ENCODE data around the gene MYL12A. TPM values are rescaled to one million over a fixed set of nuclear protein-coding genes. Genes with fewer than 3 reads are reported as not detected.
A peak's percentile ranks its signal among the peaks of the same experiment; 100 is the strongest.
"Not testable (repeated sequence)": the region's sequence is repeated elsewhere in the genome, so short reads cannot be mapped to it uniquely, and the experiment has no call there.

Gene MYL12A
- polyA plus RNA-seq = 280 TPM
- long read RNA-seq, donor 1, transcript MYL12A-201 (4 exons, 1,229 nt) = major isoform, 88 of 165 reads
- long read RNA-seq, donor 1, partial matches to known transcripts = 70 of 165 reads
- long read RNA-seq, donor 1, other reads (novel, unspliced or antisense) = 0 of 165 reads
- long read RNA-seq, donor 2, transcript MYL12A-212 (1 exons, 738 nt) = minor isoform, 6 of 481 reads
- long read RNA-seq, donor 2, transcript MYL12A-201 (4 exons, 1,229 nt) = major isoform, 203 of 481 reads
- long read RNA-seq, donor 2, partial matches to known transcripts = 264 of 481 reads
- long read RNA-seq, donor 2, other reads (novel, unspliced or antisense) = 0 of 481 reads
- long read RNA-seq, donor 3 = 0 reads
- long read RNA-seq, donor 4, transcript MYL12A-201 (4 exons, 1,229 nt) = major isoform, 30 of 38 reads
- long read RNA-seq, donor 4, partial matches to known transcripts = 6 of 38 reads
- long read RNA-seq, donor 4, other reads (novel, unspliced or antisense) = 0 of 38 reads
- long read RNA-seq, donor 5, transcript MYL12A-201 (4 exons, 1,229 nt) = major isoform, 89 of 103 reads
- long read RNA-seq, donor 5, partial matches to known transcripts = 8 of 103 reads
- long read RNA-seq, donor 5, other reads (novel, unspliced or antisense) = 0 of 103 reads
- long read RNA-seq, donor 6, transcript MYL12A-207 (4 exons, 947 nt) = minor isoform, 6 of 331 reads
- long read RNA-seq, donor 6, transcript MYL12A-201 (4 exons, 1,229 nt) = major isoform, 180 of 331 reads
- long read RNA-seq, donor 6, partial matches to known transcripts = 142 of 331 reads
- long read RNA-seq, donor 6, other reads (novel, unspliced or antisense) = 0 of 331 reads
- long read RNA-seq, donor 7, transcript MYL12A-201 (4 exons, 1,229 nt) = major isoform, 96 of 201 reads
- long read RNA-seq, donor 7, partial matches to known transcripts = 98 of 201 reads
- long read RNA-seq, donor 7, other reads (novel, unspliced or antisense) = 0 of 201 reads
- long read RNA-seq, donor 8, transcript MYL12A-208 (2 exons, 565 nt) = minor isoform, 6 of 373 reads
- long read RNA-seq, donor 8, transcript MYL12A-201 (4 exons, 1,229 nt) = major isoform, 277 of 373 reads
- long read RNA-seq, donor 8, transcript MYL12A-212 (1 exons, 738 nt) = minor isoform, 5 of 373 reads
- long read RNA-seq, donor 8, transcript MYL12A-207 (4 exons, 947 nt) = minor isoform, 8 of 373 reads
- long read RNA-seq, donor 8, partial matches to known transcripts = 77 of 373 reads
- long read RNA-seq, donor 8, other reads (novel, unspliced or antisense) = 0 of 373 reads
- long read RNA-seq, donor 9, transcript MYL12A-201 (4 exons, 1,229 nt) = major isoform, 181 of 228 reads
- long read RNA-seq, donor 9, transcript MYL12A-207 (4 exons, 947 nt) = minor isoform, 5 of 228 reads
- long read RNA-seq, donor 9, partial matches to known transcripts = 36 of 228 reads
- long read RNA-seq, donor 9, other reads (novel, unspliced or antisense) = 0 of 228 reads
- long read RNA-seq, donor 10, transcript MYL12A-208 (2 exons, 565 nt) = minor isoform, 5 of 307 reads
- long read RNA-seq, donor 10, transcript MYL12A-201 (4 exons, 1,229 nt) = major isoform, 249 of 307 reads
- long read RNA-seq, donor 10, partial matches to known transcripts = 46 of 307 reads
- long read RNA-seq, donor 10, other reads (novel, unspliced or antisense) = 0 of 307 reads
- long read RNA-seq, donor 11, transcript MYL12A-208 (2 exons, 565 nt) = minor isoform, 7 of 177 reads
- long read RNA-seq, donor 11, transcript MYL12A-207 (4 exons, 947 nt) = minor isoform, 6 of 177 reads
- long read RNA-seq, donor 11, transcript MYL12A-201 (4 exons, 1,229 nt) = major isoform, 151 of 177 reads
- long read RNA-seq, donor 11, partial matches to known transcripts = 11 of 177 reads
- long read RNA-seq, donor 11, other reads (novel, unspliced or antisense) = 0 of 177 reads

DNA sequence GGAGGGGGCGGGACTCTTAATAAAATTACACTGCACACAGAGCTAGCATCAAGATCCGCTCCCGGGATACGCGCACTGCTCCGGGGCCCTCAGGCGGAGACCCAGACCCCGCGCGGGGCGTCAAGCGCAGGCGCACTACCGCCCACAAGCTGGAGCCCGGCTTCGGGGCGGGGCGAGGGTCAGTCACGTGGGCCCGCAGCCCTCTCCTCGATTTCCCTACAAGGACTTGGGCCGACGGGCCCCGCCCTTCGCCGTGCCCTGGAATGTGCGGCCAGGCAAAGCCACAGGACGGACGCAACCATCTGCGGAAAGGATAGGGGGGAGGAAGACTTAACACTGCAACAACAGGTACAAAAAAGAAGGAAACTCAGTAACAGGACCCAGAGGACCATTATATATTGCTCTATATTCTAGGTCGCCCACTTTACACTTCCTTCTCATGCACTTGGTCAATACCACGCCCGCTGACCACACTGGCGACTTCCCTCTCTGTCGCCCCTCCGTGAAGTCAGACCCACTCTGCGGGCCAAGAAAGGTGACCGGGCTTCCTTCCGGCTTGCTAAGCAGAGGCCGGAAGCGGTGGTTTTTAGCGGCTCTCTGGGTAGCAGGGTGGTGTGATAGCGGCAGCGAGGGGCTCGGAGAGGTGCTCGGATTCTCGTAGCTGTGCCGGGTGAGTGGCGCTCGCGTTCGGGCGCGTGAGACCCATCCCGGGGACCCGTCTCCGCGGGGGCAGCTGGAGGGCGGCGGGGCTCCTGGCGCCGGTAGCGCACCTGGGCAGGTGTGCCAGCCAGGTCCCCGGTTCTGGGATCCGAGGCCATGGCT lies at the start of gene MYL12A:
Gene MYL12A (plus strand): TSS at position 562 of the 822 bp plus-strand sequence. CDS start 5,447 bp downstream, outside the sequence.
- Histone ChIP-seq H3K27me3 (ENCODE audit: control insufficient read depth, insufficient read depth, low read length) (no peaks in the 10 kb centered on the region), H3K27ac (ENCODE audit: low read length) (peak within 1 kb of the TSS; percentile 100), H3K4me3 (ENCODE audit: low read length) (peak within 1 kb of the TSS; percentile 96), H3K4me1 (ENCODE audit: control insufficient read depth, insufficient read depth, low read length) (peaks cover 9% of the 10 kb centered on the region), H3K9me3 (ENCODE audit: control insufficient read depth, low read depth, low read length) (no peaks in the 10 kb centered on the region), H3K36me3 (ENCODE audit: control insufficient read depth, insufficient read depth, low read length) (peaks cover 4% of the 10 kb centered on the region)
- no CpG with 5 or more reads among the region's 65 CpGs for WGBS (ENCODE audit: insufficient coverage, low lambda C conversion rate)
- peak; percentile 98 to 99 for DNase-seq

DNA sequence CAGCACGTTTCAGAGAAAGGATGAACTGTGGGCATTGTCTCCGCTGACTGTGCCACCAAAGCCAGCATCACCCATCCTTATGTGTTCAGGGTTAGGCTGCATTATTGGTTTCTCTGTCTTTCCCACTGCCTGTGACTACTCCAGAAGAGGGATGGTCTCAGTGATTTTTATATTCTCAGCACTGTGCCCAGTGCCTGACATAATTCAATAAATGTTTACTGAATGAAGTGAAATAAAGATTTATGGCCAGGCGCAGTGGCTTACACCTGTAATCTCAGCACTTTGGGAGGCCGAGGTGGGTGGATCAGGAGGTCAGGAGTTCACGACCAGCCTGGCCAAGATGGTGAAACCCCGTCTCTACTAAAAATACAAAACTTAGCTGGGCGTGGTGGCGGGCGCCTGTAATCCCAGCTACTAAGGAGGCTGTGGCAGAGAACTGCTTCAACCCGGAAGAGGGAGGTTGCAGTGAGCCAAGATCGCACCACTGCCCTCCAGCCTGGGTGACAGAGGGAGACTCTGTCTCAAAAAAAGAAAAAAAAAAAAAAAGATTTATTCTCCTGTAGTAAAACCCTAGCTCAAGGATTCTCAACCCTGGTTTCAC lies 49.2 kb upstream of the MYL12A start:
- no CpG with 5 or more reads among the region's 11 CpGs for WGBS (ENCODE audit: insufficient coverage, low lambda C conversion rate)
- not testable (repeated sequence) for DNase-seq; H3K9me3 ChIP-seq (ENCODE audit: control insufficient read depth, low read depth, low read length); H3K27ac ChIP-seq (ENCODE audit: low read length); H3K4me3 ChIP-seq (ENCODE audit: low read length); H3K27me3 ChIP-seq (ENCODE audit: control insufficient read depth, insufficient read depth, low read length); H3K4me1 ChIP-seq (ENCODE audit: control insufficient read depth, insufficient read depth, low read length); H3K36me3 ChIP-seq (ENCODE audit: control insufficient read depth, insufficient read depth, low read length)

DNA sequence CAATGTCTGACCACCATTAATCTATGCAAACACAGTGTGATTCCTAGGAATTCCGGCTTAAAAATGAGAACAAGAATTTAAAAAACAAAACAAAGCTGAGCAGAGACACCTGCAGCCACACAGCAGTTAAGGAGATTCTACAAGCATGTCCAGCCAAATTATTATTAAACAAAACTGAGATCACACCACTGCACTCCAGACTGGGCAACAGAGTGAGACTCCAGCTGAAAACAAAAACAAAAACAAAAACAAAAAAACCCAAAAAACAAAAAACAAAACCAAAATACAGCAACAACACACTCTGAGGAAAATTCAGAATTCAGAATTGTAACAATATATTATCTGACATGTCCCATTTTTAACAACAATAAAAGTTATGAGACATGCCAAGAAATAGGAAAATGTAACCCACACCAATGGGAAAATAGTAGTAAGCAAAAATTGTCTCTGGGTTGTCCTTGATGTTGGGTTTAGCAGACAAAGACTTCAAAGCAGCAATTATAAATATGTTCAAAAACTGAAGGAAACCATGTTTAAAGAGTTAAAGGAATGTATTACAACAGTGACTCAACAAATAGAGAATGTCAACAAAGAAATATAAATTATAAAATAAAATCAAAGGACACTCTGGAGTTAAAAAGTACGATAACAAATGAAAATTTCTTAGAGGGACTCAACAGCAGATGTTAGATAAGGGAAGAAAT lies 47.5 kb upstream of the MYL12A start:
- Histone ChIP-seq H3K9me3 (ENCODE audit: control insufficient read depth, low read depth, low read length) (peaks cover 8% of the 10 kb centered on the region), H3K27me3 (ENCODE audit: control insufficient read depth, insufficient read depth, low read length) (no peaks in the 10 kb centered on the region), H3K27ac (ENCODE audit: low read length) (no peak overlapping the region), H3K4me1 (ENCODE audit: control insufficient read depth, insufficient read depth, low read length) (no peaks in the 10 kb centered on the region), H3K36me3 (ENCODE audit: control insufficient read depth, insufficient read depth, low read length) (no peaks in the 10 kb centered on the region), H3K4me3 (ENCODE audit: low read length) (no peak overlapping the region)
- DNase-seq = no peak
- whole genome bisulfite sequencing (ENCODE audit: insufficient coverage, low lambda C conversion rate) = 95% methylated on average over 2 of the region's 2 CpGs

DNA sequence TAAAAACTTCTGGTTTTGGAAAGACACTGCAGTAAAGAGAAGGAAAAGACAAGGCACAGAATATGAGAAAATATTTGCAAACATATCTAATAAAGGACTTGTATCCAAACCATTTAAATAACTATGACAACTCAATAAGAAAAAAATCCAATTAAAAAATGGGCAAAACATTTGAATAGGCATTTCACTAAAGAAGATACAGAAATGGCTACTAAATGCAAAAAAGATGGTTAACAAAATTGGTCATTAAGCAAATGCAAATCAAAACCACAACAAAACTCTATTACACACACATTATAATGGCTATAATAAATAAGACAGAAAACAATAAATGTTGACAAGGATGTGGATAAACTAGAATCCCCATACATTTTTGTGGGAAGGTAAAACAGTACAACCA lies 42.4 kb upstream of the MYL12A start:
- Histone ChIP-seq H3K9me3 (ENCODE audit: control insufficient read depth, low read depth, low read length) (peaks cover 11% of the 10 kb centered on the region), H3K4me3 (ENCODE audit: low read length) (no peak overlapping the region), H3K36me3 (ENCODE audit: control insufficient read depth, insufficient read depth, low read length) (no peaks in the 10 kb centered on the region), H3K4me1 (ENCODE audit: control insufficient read depth, insufficient read depth, low read length) (peaks cover 4% of the 10 kb centered on the region), H3K27me3 (ENCODE audit: control insufficient read depth, insufficient read depth, low read length) (no peaks in the 10 kb centered on the region), H3K27ac (ENCODE audit: low read length) (no peak overlapping the region)
- DNase-seq = no peak

DNA sequence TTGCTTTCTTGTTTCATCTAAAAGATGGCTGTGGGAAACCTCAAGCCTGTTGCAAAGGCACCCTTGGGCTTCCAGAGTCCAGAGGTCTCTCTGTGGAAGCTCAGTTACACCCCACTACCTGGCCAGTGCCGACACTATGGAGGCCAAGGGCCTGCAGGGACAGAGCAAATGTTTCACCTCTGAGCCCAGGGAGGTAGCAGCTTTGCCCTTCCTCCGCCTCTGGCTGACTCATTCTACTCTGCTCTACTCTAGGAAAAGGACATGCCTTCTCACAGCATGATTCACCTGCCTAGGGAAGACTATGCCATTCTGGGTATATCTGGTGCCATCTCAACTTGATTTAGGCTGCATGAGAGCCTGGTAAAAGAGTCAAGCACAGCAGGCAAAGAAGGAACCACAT lies 40.0 kb upstream of the MYL12A start:
- no peak overlapping the region for H3K4me3 ChIP-seq (ENCODE audit: low read length)

DNA sequence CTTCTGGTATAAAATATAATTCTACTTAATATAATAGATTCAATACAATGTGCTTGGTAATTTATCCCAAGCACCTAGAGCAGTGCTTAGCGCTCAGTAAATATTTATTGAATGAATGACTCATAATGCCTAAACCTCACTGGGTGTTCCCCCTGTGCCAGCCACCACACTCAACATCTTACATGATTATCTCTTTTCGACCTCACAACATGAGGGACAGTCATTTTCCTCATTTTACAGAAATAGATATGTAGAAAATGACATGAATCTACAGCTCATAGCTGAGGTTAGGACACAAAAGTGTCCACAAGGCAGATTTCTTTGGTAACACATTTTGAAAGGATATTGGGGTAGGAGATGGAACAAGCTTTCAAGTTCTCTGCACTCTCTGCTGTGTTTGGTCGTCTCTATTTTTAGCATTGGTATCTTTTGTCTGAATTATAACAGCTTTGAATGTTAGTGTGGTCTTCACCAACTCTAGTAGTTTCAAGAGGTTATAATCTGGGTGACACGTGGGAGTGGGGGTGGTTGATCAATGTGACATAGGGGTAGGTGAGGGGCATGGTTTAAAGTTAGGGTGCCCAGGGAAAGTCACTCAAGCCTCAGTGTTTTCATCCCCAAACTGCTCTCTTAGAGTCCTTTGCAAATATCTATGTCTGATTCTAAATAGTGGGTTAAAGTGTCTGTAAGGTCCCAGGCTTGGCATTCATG lies 37.6 kb upstream of the MYL12A start:
- Histone ChIP-seq H3K9me3 (ENCODE audit: control insufficient read depth, low read depth, low read length) (peaks cover 7% of the 10 kb centered on the region), H3K27ac (ENCODE audit: low read length) (no peak overlapping the region), H3K27me3 (ENCODE audit: control insufficient read depth, insufficient read depth, low read length) (no peaks in the 10 kb centered on the region), H3K4me1 (ENCODE audit: control insufficient read depth, insufficient read depth, low read length) (peaks cover 17% of the 10 kb centered on the region), H3K4me3 (ENCODE audit: low read length) (no peak overlapping the region), H3K36me3 (ENCODE audit: control insufficient read depth, insufficient read depth, low read length) (no peaks in the 10 kb centered on the region)
- no CpG with 5 or more reads among the region's 4 CpGs for WGBS (ENCODE audit: insufficient coverage, low lambda C conversion rate)
- no peak for DNase-seq

More for the DNA sequence above, 40.0 kb upstream of the MYL12A start:
- H3K27me3 ChIP-seq (ENCODE audit: control insufficient read depth, insufficient read depth, low read length) = no peaks in the 10 kb centered on the region
- H3K4me1 ChIP-seq (ENCODE audit: control insufficient read depth, insufficient read depth, low read length) = peaks cover 4% of the 10 kb centered on the region
- H3K36me3 ChIP-seq (ENCODE audit: control insufficient read depth, insufficient read depth, low read length) = no peaks in the 10 kb centered on the region
- peak in 1 of 2 donors; percentile 38 for DNase-seq
- H3K27ac ChIP-seq (ENCODE audit: low read length) = no peak overlapping the region
- peaks cover 5% of the 10 kb centered on the region for H3K9me3 ChIP-seq (ENCODE audit: control insufficient read depth, low read depth, low read length)
- no CpG with 5 or more reads among the region's 2 CpGs for WGBS (ENCODE audit: insufficient coverage, low lambda C conversion rate)

DNA sequence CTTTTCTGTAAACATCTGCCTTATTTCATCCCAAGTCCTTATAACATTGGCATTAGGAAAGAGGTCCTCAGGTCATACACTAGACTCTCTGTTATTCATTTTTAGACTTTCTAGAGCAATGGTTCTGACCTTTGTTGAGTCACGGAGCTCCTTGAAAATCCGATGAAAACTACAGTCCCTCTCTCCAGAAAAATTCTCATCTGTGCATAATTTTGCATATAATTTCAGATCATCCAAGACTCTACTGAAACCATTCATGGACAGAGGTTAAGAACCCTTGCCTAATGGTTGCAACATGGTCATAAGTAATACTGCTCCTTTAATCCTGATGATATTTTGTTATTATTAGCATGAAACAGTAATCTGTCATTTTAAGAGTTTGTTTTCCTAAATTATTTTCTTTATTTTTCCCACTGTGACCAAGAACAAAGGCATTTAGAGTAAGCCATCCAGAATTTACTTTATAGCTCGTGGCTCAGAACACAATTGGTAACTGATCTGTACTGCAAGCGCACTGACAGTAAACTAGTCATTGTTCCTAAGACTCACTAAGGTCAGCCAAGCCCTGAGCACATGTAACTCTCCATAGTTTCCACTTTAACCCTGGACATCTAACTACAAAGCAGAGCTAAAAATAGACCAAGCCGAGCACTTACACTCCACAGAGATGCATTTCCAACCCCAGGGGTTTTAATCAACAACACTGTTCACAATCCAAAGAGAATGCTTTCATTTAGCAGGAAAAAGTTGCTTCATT lies 36.2 kb upstream of the MYL12A start:
- peaks cover 21% of the 10 kb centered on the region for H3K4me1 ChIP-seq (ENCODE audit: control insufficient read depth, insufficient read depth, low read length)
- no CpG with 5 or more reads among the region's 5 CpGs for WGBS (ENCODE audit: insufficient coverage, low lambda C conversion rate)
- DNase-seq = no peak
- peaks cover 3% of the 10 kb centered on the region for H3K9me3 ChIP-seq (ENCODE audit: control insufficient read depth, low read depth, low read length)
- H3K4me3 ChIP-seq (ENCODE audit: low read length) = no peak overlapping the region
- no peaks in the 10 kb centered on the region for H3K36me3 ChIP-seq (ENCODE audit: control insufficient read depth, insufficient read depth, low read length)
- H3K27me3 ChIP-seq (ENCODE audit: control insufficient read depth, insufficient read depth, low read length) = no peaks in the 10 kb centered on the region
- no peak overlapping the region for H3K27ac ChIP-seq (ENCODE audit: low read length)

Measured in large intestine (tissue), 12 donors.